H1 (cell line): ENCODE results near the gene S100P. TPM values are rescaled to one million over a fixed set of nuclear protein-coding genes. Genes with fewer than 3 reads are reported as not detected.

ENCODE experiments used
- CTCF ChIA-PET: fragments of 300-600 bp; sonication (Branson Sonifier 250); formaldehyde crosslinking; loops from one replicate; lab custom pipeline; 2021; ENCODE audit not compliant: partially characterized antibody; lab: Charles Lee
- POLR2A ChIA-PET: fragments of 300-600 bp; sonication (Branson Sonifier 250); formaldehyde crosslinking; loops from one replicate; lab custom pipeline; 2021; ENCODE audit warnings: inconsistent platforms; ENCODE audit not compliant: partially characterized antibody; lab: Charles Lee
- DNase-seq, 2 experiments: peaks; one replicate each; pipeline versions ENCODE4 v3.0.0 to v3.0.0-alpha.2; 2010 to 2022; ENCODE audit warnings: low spot score in 2 of 2, low read depth in 1 of 2, mixed read lengths in 1 of 2
- FAIRE-seq: peaks from 2 replicates; lab custom pipeline; 2011; peaks lifted over from hg19 to GRCh38; lab: Jason Lieb, UNC
- H2AFZ ChIP-seq: 2 replicates; pipeline ENCODE4 v1.8.1; 2012; ENCODE audit warnings: low read length, inconsistent platforms
- H2AK5ac ChIP-seq: 2 replicates; pipeline ENCODE4 v1.6.1; 2013; ENCODE audit warnings: low read depth, low read length
- H2BK120ac ChIP-seq: replicated peaks from 2 replicates; pipeline ENCODE3; 2013; ENCODE audit warnings: low read depth, low read length, inconsistent platforms
- H2BK12ac ChIP-seq: 2 replicates; pipeline ENCODE4 v1.6.1; 2013; ENCODE audit warnings: low read depth, low read length
- H2BK15ac ChIP-seq: 2 replicates; pipeline ENCODE4 v1.6.1; 2013; ENCODE audit warnings: low read length
- H2BK20ac ChIP-seq: 2 replicates; pipeline ENCODE4 v1.6.1; 2013; ENCODE audit warnings: low read length
- H2BK5ac ChIP-seq: 2 replicates; pipeline ENCODE4 v1.6.1; 2013; ENCODE audit warnings: low read depth, low read length
- H3K14ac ChIP-seq: 2 replicates; pipeline ENCODE4 v1.6.1; 2013; ENCODE audit warnings: inconsistent platforms; ENCODE audit not compliant: insufficient read length
- H3K18ac ChIP-seq: 2 replicates; pipeline ENCODE4 v1.6.1; 2013; ENCODE audit warnings: low read length; ENCODE audit errors: extremely low read depth
- H3K23ac ChIP-seq: 2 replicates; pipeline ENCODE4 v1.6.1; 2013; ENCODE audit warnings: inconsistent platforms; ENCODE audit not compliant: insufficient read length
- H3K23me2 ChIP-seq: 2 replicates; pipeline ENCODE4 v1.6.1; 2013; ENCODE audit warnings: low read depth, low read length
- H3K27ac ChIP-seq: 2 replicates; pipeline ENCODE4 v1.6.1; 2011; ENCODE audit warnings: low read depth, low read length, inconsistent platforms
- H3K27me3 ChIP-seq, 4 experiments: replicated peaks in 1 of 4; 1 replicate in 1 of 4; 2 replicates in 3 of 4; pipeline versions ENCODE4 v1.6.1 to v1.8.1; 2011 to 2013; ENCODE audit warnings: low read length in 3 of 4, mild to moderate bottlenecking in 3 of 4, inconsistent platforms in 2 of 4, mixed read lengths in 2 of 4, moderate library complexity in 1 of 4; ENCODE audit not compliant: control insufficient read depth in 3 of 4, insufficient read depth in 3 of 4; ENCODE audit errors: extremely low read depth in 1 of 4
- H3K36me3 ChIP-seq, 4 experiments: 2 replicates each; pipeline versions ENCODE4 v1.6.1 to v1.8.1; 2011 to 2013; ENCODE audit warnings: mild to moderate bottlenecking in 4 of 4, low read length in 3 of 4, moderate library complexity in 2 of 4, control low read depth in 1 of 4, inconsistent platforms in 1 of 4; ENCODE audit not compliant: insufficient read depth in 4 of 4, control insufficient read depth in 2 of 4
- H3K4ac ChIP-seq: replicated peaks from 2 replicates; pipeline ENCODE3; 2013; ENCODE audit warnings: low read length, low read depth, mixed read lengths, inconsistent platforms; ENCODE audit not compliant: insufficient read length
- H3K4me1 ChIP-seq, 4 experiments: replicated peaks in 1 of 4; 1 replicate in 1 of 4; 2 replicates in 3 of 4; pipeline versions ENCODE4 v1.6.1 to v1.8.1; 2011 to 2013; ENCODE audit warnings: low read length in 3 of 4, inconsistent platforms in 2 of 4, mixed read lengths in 1 of 4; ENCODE audit not compliant: insufficient read depth in 4 of 4, control insufficient read depth in 3 of 4
- H3K4me2 ChIP-seq, 2 experiments: 2 replicates each; pipeline versions ENCODE4 v1.6.1 to v1.8.1; 2011 to 2013; ENCODE audit warnings: low read depth in 2 of 2, low read length in 2 of 2, control low read depth in 1 of 2, inconsistent platforms in 1 of 2, mild to moderate bottlenecking in 1 of 2; ENCODE audit not compliant: insufficient read depth in 1 of 2
- H3K4me3 ChIP-seq, 4 experiments: fragments of 200-600, 300-600 bp in 1 of 4; sonication (generic), shearing (Covaris generic), sonication (Bioruptor Twin) in 1 of 4; 2 replicates each; pipeline versions ENCODE4 v1.5.1 to v1.8.1; 2011 to 2016; ENCODE audit warnings: low read length in 4 of 4, low read depth in 3 of 4, control low read depth in 2 of 4, inconsistent platforms in 2 of 4, mild to moderate bottlenecking in 2 of 4, mixed read lengths in 1 of 4, moderate library complexity in 1 of 4; ENCODE audit not compliant: insufficient read depth in 2 of 4; ENCODE audit errors: extremely low read depth in 1 of 4
- H3K56ac ChIP-seq: replicated peaks from 2 replicates; pipeline ENCODE3; 2013; ENCODE audit warnings: low read depth, mild to moderate bottlenecking, mixed read lengths, low read length, inconsistent platforms; ENCODE audit not compliant: insufficient read length
- H3K79me1 ChIP-seq: 2 replicates; pipeline ENCODE4 v1.6.1; 2013; ENCODE audit warnings: low read depth, low read length, control low read depth
- H3K79me2 ChIP-seq, 2 experiments: 2 replicates each; pipeline versions ENCODE4 v1.6.1 to v1.8.1; 2012 to 2013; ENCODE audit warnings: low read length in 2 of 2, mild to moderate bottlenecking in 2 of 2, inconsistent platforms in 1 of 2; ENCODE audit not compliant: insufficient read depth in 2 of 2, control insufficient read depth in 1 of 2
- H3K9ac ChIP-seq, 4 experiments: replicated peaks in 1 of 4; 1 replicate in 1 of 4; 2 replicates in 3 of 4; pipeline versions ENCODE4 v1.6.1 to v1.8.1; 2011 to 2013; ENCODE audit warnings: low read depth in 3 of 4, low read length in 3 of 4, control low read depth in 2 of 4, mild to moderate bottlenecking in 2 of 4, moderate library complexity in 2 of 4, inconsistent platforms in 1 of 4; ENCODE audit errors: extremely low read depth in 1 of 4
- H3K9me3 ChIP-seq, 2 experiments: 2 replicates each; pipeline versions ENCODE4 v1.6.1 to v1.8.1; 2012 to 2013; ENCODE audit warnings: mild to moderate bottlenecking in 2 of 2, moderate library complexity in 2 of 2, control low read depth in 1 of 2, inconsistent platforms in 1 of 2, low read depth in 1 of 2, low read length in 1 of 2, mixed read lengths in 1 of 2; ENCODE audit not compliant: insufficient read depth in 2 of 2
- H4K20me1 ChIP-seq, 2 experiments: replicated peaks in 1 of 2; 2 replicates each; pipeline versions ENCODE3 to v1.8.1; 2011 to 2013; ENCODE audit warnings: inconsistent platforms in 2 of 2, low read length in 2 of 2, mild to moderate bottlenecking in 1 of 2; ENCODE audit not compliant: insufficient read depth in 2 of 2, control insufficient read depth in 1 of 2
- H4K5ac ChIP-seq: 2 replicates; pipeline ENCODE4 v1.6.1; 2013; ENCODE audit warnings: low read length, low read depth, mixed read lengths, inconsistent platforms; ENCODE audit not compliant: insufficient read length
- H4K8ac ChIP-seq: 2 replicates; pipeline ENCODE4 v1.8.0; 2013; ENCODE audit warnings: mild to moderate bottlenecking, moderate library complexity, low read length, inconsistent platforms; ENCODE audit not compliant: insufficient read depth; ENCODE audit errors: extremely low read depth
- H4K91ac ChIP-seq: replicated peaks from 2 replicates; pipeline ENCODE3; 2013; ENCODE audit warnings: low read length, mixed read lengths, inconsistent platforms; ENCODE audit not compliant: insufficient read length
- BCL11A ChIP-seq, 2 experiments: IDR thresholded peaks; one replicate each; pipeline ENCODE4 v1.6.1; 2011; ENCODE audit warnings: low read depth in 2 of 2, low read length in 2 of 2, mild to moderate bottlenecking in 2 of 2
- CREB1 ChIP-seq: IDR thresholded peaks from 2 replicates; pipeline ENCODE4 v1.6.1; 2012; ENCODE audit warnings: inconsistent platforms
- HDAC6 ChIP-seq: IDR thresholded peaks from one replicate; pipeline ENCODE4 v1.7.1; 2012; ENCODE audit warnings: low read depth, mild to moderate bottlenecking, inconsistent platforms, low read length, moderate library complexity
- KDM5A ChIP-seq: fragments of 200-600 bp; IDR thresholded peaks from 2 replicates; pipeline ENCODE4 v1.7.1; 2012; ENCODE audit warnings: mild to moderate bottlenecking, low read length, inconsistent platforms, mixed read lengths
- MAFK ChIP-seq: IDR thresholded peaks from 2 replicates; pipeline ENCODE4 v1.6.1; 2012; ENCODE audit warnings: low read depth, mild to moderate bottlenecking, improper control_type of control experiment, low read length
- SP2 ChIP-seq: IDR thresholded peaks from 2 replicates; pipeline ENCODE4 v1.6.1; 2012; ENCODE audit warnings: mild to moderate bottlenecking, low read length, inconsistent platforms
- WGBS, 2 experiments: shearing (Covaris generic) in 1 of 2; methylation state at CpG; one replicate each; pipeline versions ENCODE4 v1.1.6 to v1.1.7; 2013 to 2015; ENCODE audit warnings: low lambda C conversion rate in 2 of 2, mixed read lengths in 2 of 2, inconsistent platforms in 1 of 2, low coverage in 1 of 2, missing lambda C conversion rate in 1 of 2; ENCODE audit not compliant: insufficient replicate concordance in 2 of 2, insufficient coverage in 1 of 2, insufficient read length in 1 of 2; ENCODE audit errors: extremely low coverage in 1 of 2, missing lambda C conversion rate in 1 of 2; 5-methylcytosine and 5-hydroxymethylcytosine counted together
- polyA plus RNA-seq, 7 experiments: library from polyadenylated mRNA; depleted of rRNA in 3 of 7; stranded (reverse) in 5 of 7; unstranded in 2 of 7; fragments of >200 nt in 5 of 7; fragments of 200-250 nt in 2 of 7; gene quantifications; 1 replicate in 5 of 7; 2 replicates in 1 of 7; 4 replicates in 1 of 7; pipeline versions ENCODE4 v1.2.1 to v1.2.3, GENCODE V29; 2011 to 2013; ENCODE audit warnings: missing spikeins in 2 of 7, mixed read lengths in 2 of 7
- total RNA-seq: library from RNA; stranded (reverse); fragmentation: NEBNext Ultra II Directional; extraction: Animal tissue kit (Norgen Biotek cat#: 25700); gene quantifications from 2 replicates; pipeline ENCODE4 v1.2.1, GENCODE V29; 2021

The S100P gene
- total and polyA plus RNA-seq, 2 of the 8 experiments (the other 6 are each of a cell fraction or from before 2014, with no cell fraction given) = not detected

DNA sequence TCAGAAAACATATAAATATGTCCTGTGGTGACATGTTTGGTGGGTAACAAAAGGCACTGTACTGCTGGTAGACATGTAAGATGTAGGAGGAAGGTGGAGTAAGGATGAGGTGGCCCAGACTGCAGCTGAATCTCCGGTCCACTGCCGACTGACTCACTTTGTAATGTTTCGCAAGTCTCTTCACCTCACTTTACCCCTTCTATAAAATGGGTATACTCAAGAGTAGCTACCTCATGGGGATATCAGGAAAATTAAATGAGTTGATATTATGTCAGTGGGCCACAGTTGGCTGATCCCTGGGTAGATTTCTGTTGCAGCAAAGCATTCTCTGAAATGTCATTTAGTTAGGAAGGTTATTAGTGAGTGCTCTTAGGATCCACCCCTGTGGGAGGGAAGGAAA is 31.1 kb upstream of the S100P start:
- Histone ChIP-seq H3K36me3 (no peaks in the 10 kb centered on the region), H3K4me1 (no peaks in the 10 kb centered on the region; a peak in 2 of 7 replicates), H3K56ac (no peak overlapping the region), H2BK15ac (no peak overlapping the region), H2BK12ac (no peak overlapping the region), H3K23ac (no peak overlapping the region), H3K4ac (no peak overlapping the region), H3K9ac (no peak overlapping the region), H3K23me2 (peaks cover 6% of the 10 kb centered on the region; the same call in 1 of the 2 replicates), H3K18ac (no peak overlapping the region), H3K9me3 (no peaks in the 10 kb centered on the region; a peak in 1 of 4 replicates), H2BK20ac (no peak overlapping the region), H3K27ac (no peak overlapping the region), H2BK5ac (no peak overlapping the region), H3K79me1 (0 out of 2 replicates have a peak, but pooled peaks cover 2% of the 10 kb centered on the region), H4K8ac (no peak overlapping the region), H3K4me2 (no peak overlapping the region), H3K79me2 (no peaks in the 10 kb centered on the region), H3K14ac (no peak overlapping the region), H4K20me1 (peaks cover 0 to 8% of the 10 kb centered on the region in 2 experiments), H4K91ac (no peak overlapping the region), H3K4me3 (no peak overlapping the region), H2AK5ac (no peak overlapping the region), H4K5ac (no peak overlapping the region), H3K27me3 (peaks cover 0 to 24% (median 16%) of the 10 kb centered on the region in 4 experiments; a peak in 5 of 7 replicates), H2AFZ (no peak overlapping the region), H2BK120ac (no peak overlapping the region)
- 100% methylated on average over 3 of the region's 3 CpGs; no CpG with 5 or more reads in 1 of the 2 experiments for WGBS, 2 experiments
- ChIA-PET POLR2A (interaction anchor here (1.7 to 4.0 kb wide), 3 partner anchors 10 to 22 kb away, joined by 3 to 33 read pairs (median 9); partner anchors contain the start of gene MRFAP1), CTCF (interaction anchor here (0.6 to 2.9 kb wide), 9 partner anchors 13 to 307 kb away, joined by 3 to 16 read pairs (median 5); no protein-coding TSS in a partner anchor)
- FAIRE-seq (no peak), DNase-seq (no peak)
- TF ChIP-seq MAFK (no peak), CREB1 (no peak), HDAC6 (no peak), SP2 (no peak), BCL11A (IDR thresholded peaks at IDR 0.05; ENCODE audit: low read depth in 2 of 2, low read length in 2 of 2) (no peak), KDM5A (no peak)
